ENCODE data around the gene KRT82.

The KRT82 gene

GRCh38 chr12:52432559-52433207 is 26.5 kb upstream of the KRT82 start:
- H3K27ac ChIP-seq = no peak overlapping the region
- CTCF ChIA-PET = interaction anchor here (0.7 kb wide), 1 partner anchor 140 kb away, joined by 3 read pairs; no protein-coding TSS in a partner anchor
- POLR2A ChIA-PET (ENCODE audit: low non-redundant PET) = no interaction called here
- no peak for DNase-seq (ENCODE audit: low spot score)
- TF ChIP-seq CTCF (conservative IDR thresholded peaks at IDR 0.05; ENCODE audit: low read depth) = no peak

DNA sequence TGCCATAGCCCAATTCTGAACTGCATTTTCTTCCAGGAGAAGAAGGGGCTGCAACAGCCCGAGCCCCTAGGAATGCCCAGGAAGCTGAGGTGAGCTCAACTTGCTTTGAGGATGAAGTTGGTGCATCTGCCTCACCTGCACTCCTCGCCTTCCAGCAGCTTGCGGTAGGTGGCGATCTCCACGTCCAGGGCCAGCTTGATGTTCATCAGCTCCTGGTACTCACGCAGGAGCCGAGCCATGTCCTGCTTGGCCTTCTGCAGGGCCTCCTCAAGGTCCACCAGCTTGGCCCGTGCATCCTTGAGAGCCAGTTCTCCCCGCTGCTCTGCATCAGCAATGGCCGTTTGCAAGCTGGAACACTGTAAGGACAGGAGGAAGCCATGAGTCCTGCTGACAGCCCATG is 22.0 kb upstream of the KRT82 start:
- H3K27ac ChIP-seq = no peak overlapping the region
- DNase-seq (ENCODE audit: low spot score) = no peak
- ChIA-PET CTCF (interaction anchor here (0.6 kb wide), 1 partner anchor 313 kb away, joined by 4 read pairs; no protein-coding TSS in a partner anchor), POLR2A (ENCODE audit: low non-redundant PET) (no interaction called here)
- no peak for TF ChIP-seq CTCF (conservative IDR thresholded peaks at IDR 0.05; ENCODE audit: low read depth)

DNA sequence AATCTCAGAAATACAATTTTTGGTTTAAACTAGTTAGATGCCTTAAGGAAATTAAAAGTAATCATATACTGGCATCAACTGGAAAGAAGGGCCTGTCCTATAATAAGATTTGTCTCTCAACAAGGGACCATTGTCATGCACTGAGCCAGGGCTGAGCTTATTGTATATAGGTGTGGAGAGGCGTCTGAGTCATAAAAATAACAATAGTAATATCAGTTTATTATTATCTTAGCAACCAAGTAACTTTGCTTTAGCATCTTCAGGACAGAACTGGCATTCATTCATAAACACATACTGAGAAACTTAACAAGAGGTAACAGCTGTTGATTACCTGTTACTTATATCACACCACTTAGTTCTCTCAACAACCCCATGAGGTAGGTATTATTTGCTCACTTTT is 20.9 kb upstream of the KRT82 start:
- no peak for TF ChIP-seq CTCF (conservative IDR thresholded peaks at IDR 0.05; ENCODE audit: low read depth)
- no peak for DNase-seq (ENCODE audit: low spot score)
- ChIA-PET POLR2A (ENCODE audit: low non-redundant PET) (no interaction called here), CTCF (no interaction called here)
- H3K27ac ChIP-seq = no peak overlapping the region

DNA sequence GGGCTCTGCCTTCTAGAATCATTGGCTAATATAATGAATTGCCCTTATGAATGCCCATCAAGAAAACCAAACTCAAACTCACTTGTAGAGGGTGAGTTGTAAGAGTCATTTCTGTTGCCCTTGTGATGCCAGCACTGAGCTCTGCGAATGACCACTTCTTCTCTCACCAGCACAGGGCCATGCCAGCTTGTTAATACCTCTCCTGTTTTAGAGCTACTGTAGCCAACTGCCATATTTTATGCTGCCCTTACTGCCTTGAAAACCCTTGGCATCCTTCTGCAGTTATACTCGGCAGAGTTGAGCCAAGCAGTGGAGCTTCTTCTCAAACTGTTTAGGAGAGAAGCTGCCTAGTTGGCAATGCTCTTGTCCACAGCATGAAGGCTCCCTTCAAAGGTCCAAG is 19.9 kb upstream of the KRT82 start:
- TF ChIP-seq CTCF (conservative IDR thresholded peaks at IDR 0.05; ENCODE audit: low read depth) = no peak
- ChIA-PET CTCF (interaction anchor here (0.9 kb wide), 1 partner anchor 19 kb away, joined by 3 read pairs; no protein-coding TSS in a partner anchor), POLR2A (ENCODE audit: low non-redundant PET) (no interaction called here)
- no peak for DNase-seq (ENCODE audit: low spot score)
- no peak overlapping the region for H3K27ac ChIP-seq

DNA sequence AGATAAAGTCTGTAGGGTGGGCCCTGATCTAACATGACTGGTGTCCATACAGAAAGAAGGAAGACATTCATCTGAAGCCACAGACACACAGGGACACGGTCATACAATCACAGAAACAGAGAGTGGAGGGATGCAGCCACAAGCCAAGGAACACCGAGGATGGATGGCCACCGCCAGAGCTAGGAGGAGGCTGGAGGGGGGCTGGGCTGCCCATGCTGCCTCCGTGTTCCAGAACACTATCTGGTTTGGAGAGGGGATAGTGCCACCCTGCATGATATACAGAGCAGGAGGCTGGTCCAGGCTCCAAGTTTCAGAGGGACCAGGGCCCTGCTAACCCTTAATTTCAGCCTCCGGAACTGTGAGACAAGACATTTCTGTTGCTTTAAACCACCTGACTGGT is 19.3 kb upstream of the KRT82 start:
- POLR2A ChIA-PET (ENCODE audit: low non-redundant PET) = no interaction called here
- H3K27ac ChIP-seq = no peak overlapping the region
- TF ChIP-seq CTCF (conservative IDR thresholded peaks at IDR 0.05; ENCODE audit: low read depth) = no peak
- CTCF ChIA-PET = interaction anchor here (0.9 kb wide), 1 partner anchor 18 kb away, joined by 3 read pairs; no protein-coding TSS in a partner anchor
- no peak for DNase-seq (ENCODE audit: low spot score)

DNA sequence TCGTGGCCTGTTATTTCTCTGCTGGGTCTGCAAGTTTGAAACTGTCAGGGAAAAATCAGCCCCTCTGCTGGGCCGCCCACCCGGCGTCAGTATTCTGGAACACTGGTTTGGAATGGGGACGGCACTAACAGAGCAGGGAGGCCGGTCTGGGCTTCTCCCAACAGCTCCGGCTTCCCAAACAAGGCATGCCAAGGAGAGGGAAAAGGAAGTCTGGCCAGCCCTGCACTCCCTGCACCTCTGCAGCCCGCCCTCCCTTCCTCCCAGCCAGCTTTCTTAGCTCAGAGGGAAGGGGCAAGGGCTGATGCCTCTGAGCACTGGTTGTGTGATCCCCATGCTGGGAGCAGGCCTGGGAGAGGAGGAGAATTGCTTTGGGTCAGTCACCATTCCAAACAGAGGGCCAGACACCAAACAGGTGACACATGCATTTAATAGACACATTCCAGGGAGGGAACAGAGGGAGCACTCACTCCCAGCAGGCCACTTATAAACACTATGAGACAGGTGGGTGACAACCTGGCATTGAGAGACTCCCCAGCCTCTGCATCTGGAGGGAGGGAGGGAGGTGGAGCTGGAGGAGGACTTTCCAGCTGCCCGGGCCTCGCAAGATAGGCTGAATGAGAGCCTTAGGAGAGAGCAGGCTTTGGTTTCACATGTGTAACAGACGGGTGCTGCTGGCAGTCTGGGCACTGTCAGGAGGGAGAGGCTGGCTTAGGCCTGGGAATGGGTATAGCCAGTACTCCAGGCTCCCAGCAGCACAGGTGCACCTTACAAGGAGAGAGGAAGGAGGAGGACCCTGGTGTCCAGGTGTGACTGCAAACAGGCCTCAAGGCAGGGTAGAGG is 17.7 kb upstream of the KRT82 start:
- no peak for TF ChIP-seq CTCF (conservative IDR thresholded peaks at IDR 0.05; ENCODE audit: low read depth)
- no peak for DNase-seq (ENCODE audit: low spot score)
- ChIA-PET CTCF (no interaction called here), POLR2A (ENCODE audit: low non-redundant PET) (no interaction called here)
- H3K27ac ChIP-seq = no peak overlapping the region
